Rectal smooth muscle tissue (tissue), 1 donor: Measurements from ENCODE around the gene GARS1.
"Not testable (repeated sequence)": the region's sequence is repeated elsewhere in the genome, so short reads cannot be mapped to it uniquely, and the experiment has no call there.

Source experiments
- H3K27ac ChIP-seq: one replicate; pipeline ENCODE4 v1.7.0; 2013; ENCODE audit warnings: low read depth, low read length, inconsistent platforms
- H3K27me3 ChIP-seq: one replicate; pipeline ENCODE4 v1.7.0; 2013; ENCODE audit warnings: low read length; ENCODE audit not compliant: control insufficient read depth, insufficient read depth
- H3K36me3 ChIP-seq: one replicate; pipeline ENCODE4 v1.7.0; 2013; ENCODE audit warnings: low read length; ENCODE audit not compliant: control insufficient read depth, insufficient read depth
- H3K4me1 ChIP-seq: one replicate; pipeline ENCODE4 v1.7.0; 2013; ENCODE audit warnings: low read length; ENCODE audit not compliant: control insufficient read depth, insufficient read depth
- H3K4me3 ChIP-seq: one replicate; pipeline ENCODE4 v1.7.0; 2013; ENCODE audit warnings: low read length
- H3K9ac ChIP-seq: one replicate; pipeline ENCODE4 v1.7.0; 2013; ENCODE audit warnings: low read length

Gene GARS1

DNA sequence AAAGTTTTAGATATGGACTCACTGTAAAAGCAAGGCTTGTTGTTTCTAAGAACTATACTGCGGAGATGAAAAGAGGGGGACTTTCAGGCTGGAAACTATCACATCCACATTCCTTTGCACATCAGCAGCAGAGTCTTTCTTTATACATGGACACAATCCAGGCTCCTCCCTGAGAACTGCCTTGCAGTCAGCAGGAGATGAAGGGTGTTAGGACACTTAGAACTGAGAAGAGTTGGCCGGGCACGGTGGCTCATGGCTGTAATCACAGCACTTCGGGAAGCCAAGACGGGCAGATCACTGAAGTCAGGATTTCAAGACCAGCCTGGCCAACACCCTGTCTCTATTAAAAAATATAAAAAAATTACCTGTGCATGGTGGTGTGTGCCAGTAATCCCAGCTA lies 9.7 kb upstream of the GARS1 start:
- Histone ChIP-seq H3K27me3 (no peaks in the 10 kb centered on the region), H3K36me3 (peaks cover 3% of the 10 kb centered on the region), H3K4me1 (no peaks in the 10 kb centered on the region), H3K27ac (no peak overlapping the region), H3K4me3 (no peak overlapping the region), H3K9ac (no peak overlapping the region)

DNA sequence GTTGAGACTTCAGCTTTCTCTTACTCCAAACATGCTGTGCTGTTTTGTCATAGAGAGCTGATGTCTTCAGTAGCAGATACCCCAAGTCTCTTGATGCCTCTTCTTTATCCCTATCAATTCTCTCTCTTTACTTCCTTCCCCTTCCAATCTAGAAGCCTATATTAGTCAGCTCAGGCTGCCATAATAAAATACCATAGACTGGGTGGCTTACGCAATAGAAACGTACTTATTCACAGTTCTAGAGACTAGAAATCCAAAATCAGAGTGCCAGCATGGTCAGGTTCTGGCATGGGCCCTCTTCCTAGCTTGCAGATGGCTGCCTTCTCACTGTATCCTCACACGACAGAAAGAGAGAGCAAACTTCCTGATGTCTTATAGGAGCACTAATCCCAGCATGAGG lies 9.0 kb upstream of the GARS1 start:
- H3K27ac ChIP-seq: no peak overlapping the region
- H3K4me1 ChIP-seq: no peaks in the 10 kb centered on the region
- no peak overlapping the region for H3K9ac ChIP-seq
- H3K27me3 ChIP-seq: no peaks in the 10 kb centered on the region
- peaks cover 3% of the 10 kb centered on the region for H3K36me3 ChIP-seq
- H3K4me3 ChIP-seq: no peak overlapping the region

DNA sequence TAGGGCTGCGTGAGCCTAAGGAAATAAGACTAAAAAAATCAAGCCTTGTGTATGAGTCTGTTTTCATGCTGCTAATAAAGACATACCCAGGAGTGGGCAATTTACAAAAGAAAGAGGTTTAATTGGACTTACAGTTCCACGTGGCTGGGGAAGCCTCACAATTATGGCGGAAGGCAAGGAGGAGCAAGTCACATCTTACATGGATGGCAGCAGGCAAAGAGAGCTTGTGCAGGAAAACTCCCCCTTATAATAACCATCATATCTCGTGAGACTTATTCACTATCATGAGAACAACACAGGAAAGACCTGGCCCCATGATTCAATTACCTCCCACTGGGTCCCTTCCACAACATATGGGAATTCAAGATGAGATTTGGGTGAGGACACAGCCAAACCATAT lies 7.1 kb upstream of the GARS1 start:
- H3K9ac ChIP-seq, H3K4me3 ChIP-seq, H3K27me3 ChIP-seq: not testable (repeated sequence)

DNA sequence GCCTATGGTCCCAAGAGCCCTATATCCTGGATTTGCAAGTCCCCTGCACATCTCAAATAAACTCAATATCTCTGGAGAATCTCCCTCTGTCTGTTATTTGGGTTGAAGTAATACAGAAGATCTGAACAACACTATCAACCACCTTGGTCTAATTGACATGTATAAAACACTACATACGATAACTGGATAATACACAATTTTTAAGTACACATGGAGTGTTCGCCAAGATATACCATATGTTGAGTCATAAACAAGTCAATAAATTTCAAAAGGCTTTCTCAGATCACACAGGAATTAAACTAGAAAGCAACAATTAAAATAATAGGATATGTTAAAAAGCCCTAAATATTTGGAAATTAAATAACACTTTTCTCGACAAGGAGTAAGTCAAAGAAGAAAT lies 5.6 kb upstream of the GARS1 start:
- H3K36me3 ChIP-seq: no peaks in the 10 kb centered on the region
- H3K27ac ChIP-seq: no peak overlapping the region
- H3K4me3 ChIP-seq: no peak overlapping the region
- H3K9ac ChIP-seq: no peak overlapping the region
- H3K27me3 ChIP-seq: no peaks in the 10 kb centered on the region
- peaks cover 4% of the 10 kb centered on the region for H3K4me1 ChIP-seq

More for the DNA sequence above, 7.1 kb upstream of the GARS1 start:
- H3K36me3 ChIP-seq, H3K27ac ChIP-seq, H3K4me1 ChIP-seq: not testable (repeated sequence)

DNA sequence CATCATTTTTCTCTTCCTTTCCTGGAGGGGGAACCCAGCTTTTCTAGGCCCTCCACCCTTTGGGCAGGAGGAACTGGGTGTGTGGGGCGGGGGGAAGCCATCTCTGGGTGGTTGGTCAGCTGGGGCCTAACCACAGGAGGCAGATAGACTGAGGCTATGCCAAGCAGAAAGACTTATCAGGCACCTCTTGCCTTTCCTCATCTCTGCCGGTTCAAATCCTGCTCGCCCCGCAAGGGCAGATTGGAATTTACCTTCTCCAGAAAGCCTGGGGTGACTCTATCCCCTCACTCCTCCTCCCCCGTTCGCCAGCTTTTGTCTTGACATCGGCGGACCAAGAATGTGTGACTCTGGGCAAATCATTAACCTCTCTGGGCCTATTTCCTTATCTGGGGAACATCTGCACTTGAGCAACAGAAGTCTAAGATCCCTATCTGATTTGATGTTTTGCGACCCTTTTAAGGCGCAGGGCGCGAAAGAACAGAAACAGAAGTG lies 584 bp upstream of the GARS1 start:
- H3K27ac ChIP-seq: peak overlapping the region; percentile 89
- H3K36me3 ChIP-seq: no peaks in the 10 kb centered on the region
- peaks cover 7% of the 10 kb centered on the region for H3K4me1 ChIP-seq
- peak overlapping the region; percentile 88 for H3K4me3 ChIP-seq
- H3K9ac ChIP-seq: peak overlapping the region; percentile 73
- no peaks in the 10 kb centered on the region for H3K27me3 ChIP-seq

DNA sequence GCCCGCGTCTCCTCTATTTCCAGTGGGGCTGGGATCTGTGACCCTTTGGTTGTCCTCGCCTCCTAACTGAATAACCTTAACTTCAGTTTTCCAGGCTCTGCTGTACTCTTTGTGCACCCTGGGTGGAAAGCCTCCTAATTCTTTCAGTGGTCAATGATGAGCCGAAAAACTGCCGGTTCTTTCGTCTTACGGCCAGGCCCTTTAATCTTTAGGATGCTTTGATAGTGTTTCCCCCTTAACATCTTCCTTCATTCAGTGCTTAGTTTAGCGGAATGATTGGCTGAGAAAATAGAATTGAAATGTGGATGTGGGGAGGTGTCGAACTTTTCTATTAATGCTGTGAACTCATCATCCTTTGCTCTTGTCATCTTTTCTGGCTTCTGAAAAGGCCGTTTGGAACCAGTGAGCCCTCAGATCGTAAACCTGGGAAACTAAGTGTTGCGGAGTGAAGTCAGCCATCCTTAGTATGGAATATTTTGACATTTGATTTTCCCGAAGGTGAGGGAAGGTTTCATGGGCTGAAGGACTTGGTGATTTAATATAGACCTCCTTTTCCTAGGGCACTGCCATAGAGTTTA lies 847 bp downstream of the GARS1 start:
- Histone ChIP-seq H3K4me3 (peak overlapping the region; percentile 88), H3K27ac (peak overlapping the region; percentile 89), H3K9ac (peak overlapping the region; percentile 64), H3K36me3 (peaks cover 3% of the 10 kb centered on the region), H3K27me3 (no peaks in the 10 kb centered on the region), H3K4me1 (peaks cover 7% of the 10 kb centered on the region)

DNA sequence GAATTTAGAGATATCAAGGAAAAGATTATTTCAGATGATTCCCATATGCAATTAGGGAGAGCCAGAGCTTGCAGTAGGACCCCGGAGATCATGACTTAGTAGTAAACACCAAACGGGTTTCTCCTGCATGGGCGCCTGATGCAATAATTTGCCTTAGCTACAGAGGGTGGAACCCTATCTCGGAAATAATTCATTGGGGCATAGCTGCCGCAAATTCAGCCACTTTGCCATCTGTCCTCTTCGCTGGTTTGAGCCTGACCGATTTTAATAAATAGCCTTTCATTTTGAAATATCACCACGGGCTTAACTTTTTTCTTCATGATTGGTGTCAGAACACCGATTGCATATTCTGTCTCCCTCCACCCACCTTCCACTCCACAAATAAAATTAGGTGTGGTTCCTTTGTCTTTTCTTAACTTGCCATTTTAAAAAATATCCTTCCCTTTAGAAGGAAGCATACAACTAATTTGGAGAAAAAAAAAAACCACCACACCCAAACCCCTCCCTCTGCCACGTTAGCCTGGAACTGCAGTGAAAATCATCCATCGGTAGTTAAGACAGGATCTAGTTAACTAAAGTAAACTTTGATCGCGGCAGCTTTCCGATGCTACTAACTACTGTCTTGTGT lies 1.4 kb downstream of the GARS1 start:
- Histone ChIP-seq H3K9ac (no peak overlapping the region), H3K27me3 (no peaks in the 10 kb centered on the region), H3K4me1 (peaks cover 7% of the 10 kb centered on the region), H3K27ac (no peak overlapping the region), H3K36me3 (peaks cover 3% of the 10 kb centered on the region), H3K4me3 (peak overlapping the region; percentile 88)

DNA sequence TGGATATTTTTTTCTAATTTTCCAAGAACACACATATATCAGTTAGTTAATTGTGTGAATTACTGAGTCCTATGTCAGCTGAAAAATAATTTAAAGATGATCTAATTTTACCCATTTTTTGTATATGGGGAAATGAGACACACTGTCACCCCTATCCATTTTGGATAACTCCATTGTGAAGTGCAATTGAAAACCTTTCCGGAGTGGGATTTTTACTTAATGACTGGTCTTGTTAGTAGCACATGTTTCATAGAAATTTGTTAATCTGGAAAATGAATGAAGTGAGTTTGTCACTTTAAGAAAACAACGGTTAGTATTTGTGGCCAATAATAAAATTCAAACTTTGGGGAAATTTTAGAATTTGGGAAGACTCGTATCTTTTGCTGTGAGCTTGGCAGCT lies 2.0 kb downstream of the GARS1 start:
- Histone ChIP-seq H3K9ac (no peak overlapping the region), H3K27ac (no peak overlapping the region), H3K36me3 (peaks cover 3% of the 10 kb centered on the region), H3K4me3 (no peak overlapping the region), H3K27me3 (no peaks in the 10 kb centered on the region), H3K4me1 (peaks cover 7% of the 10 kb centered on the region)

DNA sequence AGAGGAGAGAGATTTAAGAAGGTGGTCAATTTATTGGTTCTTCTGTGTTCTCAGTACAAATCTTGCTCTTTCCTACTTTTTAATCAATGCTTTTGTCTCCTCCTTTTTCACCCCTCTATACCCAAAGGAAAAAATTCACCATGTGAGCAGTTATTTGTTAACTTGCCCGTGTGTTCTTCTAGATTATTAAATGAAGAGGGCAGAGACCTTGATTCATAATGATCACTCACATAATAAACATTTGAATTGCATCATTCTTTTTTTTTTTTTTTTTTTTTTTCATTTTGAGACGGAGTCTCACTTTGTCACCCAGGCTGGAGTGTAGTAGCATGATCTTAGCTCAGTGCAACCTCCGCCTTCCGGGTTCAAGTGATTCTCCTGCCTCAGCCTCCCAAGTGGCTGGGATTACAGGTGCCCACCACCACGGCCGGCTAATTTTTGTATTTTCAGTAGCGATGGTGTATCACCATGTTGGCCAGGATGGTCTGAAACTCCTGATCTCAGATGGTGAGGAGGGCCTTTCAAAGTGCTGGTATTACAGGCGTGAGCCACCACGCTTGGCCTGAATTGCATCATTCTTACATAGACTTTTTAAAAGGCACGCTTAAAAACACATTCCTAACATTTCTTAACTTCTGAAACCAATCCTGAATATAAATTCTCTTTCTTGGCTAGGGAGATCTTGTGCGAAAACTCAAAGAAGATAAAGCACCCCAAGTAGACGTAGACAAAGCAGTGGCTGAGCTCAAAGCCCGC lies 3.6 kb downstream of the GARS1 start:
- H3K4me3 ChIP-seq: no peak overlapping the region
- H3K27ac ChIP-seq: no peak overlapping the region
- H3K27me3 ChIP-seq: no peaks in the 10 kb centered on the region
- no peak overlapping the region for H3K9ac ChIP-seq
- peaks cover 7% of the 10 kb centered on the region for H3K36me3 ChIP-seq
- peaks cover 7% of the 10 kb centered on the region for H3K4me1 ChIP-seq

DNA sequence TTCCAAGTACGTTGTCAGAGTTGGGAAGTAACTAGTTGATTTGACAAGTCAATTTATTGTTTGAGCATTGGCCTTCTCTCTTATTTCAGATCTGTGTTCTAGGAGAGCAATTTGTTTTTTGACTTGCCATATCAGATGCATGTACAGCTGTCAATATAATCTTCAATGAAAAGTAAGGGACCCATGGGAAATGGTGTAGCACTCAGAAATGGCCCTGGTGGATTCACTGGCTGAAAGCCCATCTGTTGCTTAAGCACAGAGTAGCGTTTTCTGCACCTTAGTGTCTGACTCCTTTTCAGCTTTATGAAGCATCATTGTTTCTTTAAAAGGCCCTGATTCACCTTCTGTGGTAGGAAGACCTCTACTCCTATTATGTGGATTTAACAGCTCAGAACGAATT lies 10.2 kb downstream of the GARS1 start:
- H3K9ac ChIP-seq: no peak overlapping the region
- peaks cover 12% of the 10 kb centered on the region for H3K36me3 ChIP-seq
- H3K27me3 ChIP-seq: no peaks in the 10 kb centered on the region
- H3K27ac ChIP-seq: no peak overlapping the region
- H3K4me1 ChIP-seq: no peaks in the 10 kb centered on the region
- no peak overlapping the region for H3K4me3 ChIP-seq

DNA sequence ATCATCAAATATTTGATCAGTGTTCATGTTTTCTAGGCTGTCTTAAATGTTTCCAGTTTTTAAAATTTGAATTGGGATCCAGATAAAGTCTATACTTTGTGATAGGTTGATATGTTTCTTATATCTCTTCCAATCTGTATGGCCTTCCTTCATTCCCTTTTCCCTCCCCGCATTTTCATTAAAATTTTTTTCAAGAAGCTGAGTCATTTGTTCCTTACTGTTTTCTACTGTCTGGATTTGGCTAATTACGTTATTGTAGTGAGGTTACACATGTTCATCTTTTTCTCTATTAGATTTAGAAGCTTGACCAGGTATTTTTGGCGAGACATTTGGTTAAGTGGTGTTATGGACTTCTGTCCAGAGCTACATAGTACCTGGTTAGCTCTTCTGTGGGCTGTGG lies 11.2 kb downstream of the GARS1 start:
- Histone ChIP-seq H3K4me1 (no peaks in the 10 kb centered on the region), H3K4me3 (no peak overlapping the region), H3K27ac (no peak overlapping the region), H3K36me3 (peaks cover 10% of the 10 kb centered on the region), H3K9ac (no peak overlapping the region), H3K27me3 (no peaks in the 10 kb centered on the region)

DNA sequence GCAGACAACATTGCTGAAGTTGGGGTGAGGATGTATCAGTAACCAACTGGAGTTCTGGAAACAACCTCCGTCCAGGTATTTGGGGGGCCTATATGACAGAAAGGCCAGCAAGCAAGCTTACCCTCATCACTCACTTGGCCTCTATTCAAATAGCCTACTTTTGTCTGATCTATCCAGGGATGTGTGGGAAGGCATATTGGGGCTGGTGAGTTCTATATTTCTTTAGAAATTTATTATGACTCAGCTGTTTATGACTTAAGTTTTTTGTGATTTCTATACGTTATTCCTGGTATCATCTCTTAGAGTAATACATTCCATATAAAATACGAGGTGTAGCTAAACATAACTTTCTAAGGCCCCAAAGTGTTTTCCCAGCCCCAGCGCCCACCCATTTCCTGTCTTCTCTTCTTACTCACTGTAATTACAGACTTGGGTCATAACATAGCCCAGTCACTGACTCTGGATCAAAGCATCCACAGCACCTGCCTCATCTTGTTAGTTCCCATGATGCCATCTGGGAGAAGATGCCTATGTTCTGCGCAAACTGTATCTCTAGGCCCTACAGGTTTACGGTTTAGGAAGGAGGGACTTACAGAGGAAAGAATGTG lies 18.1 kb downstream of the GARS1 start:
- Histone ChIP-seq H3K27me3 (no peaks in the 10 kb centered on the region), H3K4me3 (no peak overlapping the region), H3K27ac (no peak overlapping the region), H3K4me1 (no peaks in the 10 kb centered on the region), H3K9ac (no peak overlapping the region), H3K36me3 (peaks cover 24% of the 10 kb centered on the region)
